ENCODE results near the gene KIF3C. TPM values are rescaled to one million over a fixed set of nuclear protein-coding genes. Genes with fewer than 3 reads are reported as not detected.

The KIF3C gene
- total RNA-seq, 1 experiment from 2014 or later = 41.4 TPM

- no peak overlapping the region for H4K8ac ChIP-seq (replicated peaks; ENCODE audit: insufficient read length, low read depth, low read length)
These were observed 61.4 kb downstream of the KIF3C start for GRCh38 chr2:25920786-25921415.

More at GRCh38 chr2:25920786-25921415, 61.4 kb downstream of the KIF3C start:
- Histone ChIP-seq H2BK5ac (ENCODE audit: insufficient read length, low read length) (no peak overlapping the region), H3K4me2 (ENCODE audit: insufficient read depth, insufficient read length, low read length) (no peak overlapping the region), H3K9ac (ENCODE audit: extremely low read depth, insufficient read length, low read length) (no peak overlapping the region), H3K56ac (ENCODE audit: insufficient read length, low read depth, low read length) (no peak overlapping the region), H3K9me3 (ENCODE audit: control insufficient read depth, low read depth, low read length) (no peaks in the 10 kb centered on the region), H2AK5ac (ENCODE audit: insufficient read length, low read length) (no peak overlapping the region), H4K20me1 (ENCODE audit: control insufficient read depth, insufficient read depth, insufficient read length) (no peaks in the 10 kb centered on the region), H3K79me2 (ENCODE audit: insufficient read depth, low read length) (no peaks in the 10 kb centered on the region), H3K4me1 (ENCODE audit: insufficient read depth, low read length) (no peaks in the 10 kb centered on the region), H4K91ac (ENCODE audit: insufficient read length, low read depth, low read length) (no peak overlapping the region), H2BK15ac (ENCODE audit: low read depth, low read length) (no peak overlapping the region), H3K27ac (ENCODE audit: insufficient read length, low read depth, low read length) (no peak overlapping the region), H3T11ph (ENCODE audit: low read length) (no peak overlapping the region), H3K14ac (ENCODE audit: insufficient read depth, low read length) (no peak overlapping the region), H3K4ac (ENCODE audit: low read depth, low read length) (no peak overlapping the region), H3K23me2 (ENCODE audit: insufficient read length, low read depth, low read length, poor library complexity, severe bottlenecking) (no peaks in the 10 kb centered on the region), H3K79me1 (ENCODE audit: insufficient read depth, low read depth, low read length, poor library complexity, severe bottlenecking) (no peaks in the 10 kb centered on the region), H2BK12ac (ENCODE audit: insufficient read length, low read depth, low read length) (no peak overlapping the region), H3K18ac (ENCODE audit: insufficient read length, low read depth, low read length) (no peak overlapping the region), H4K5ac (ENCODE audit: insufficient read length, low read depth, low read length) (no peak overlapping the region), H2BK120ac (ENCODE audit: low read depth, low read length, poor library complexity, severe bottlenecking) (no peak overlapping the region), H3K23ac (ENCODE audit: insufficient read length, low read depth, low read length) (no peak overlapping the region), H2AFZ (ENCODE audit: low read length) (no peak overlapping the region), H3K27me3 (ENCODE audit: insufficient read depth, low read length) (no peaks in the 10 kb centered on the region), H2BK20ac (ENCODE audit: low read depth, low read length, poor library complexity, severe bottlenecking) (no peak overlapping the region)
- Mint-ChIP-seq H3K9me3 (no peaks in the 10 kb centered on the region), H3K27ac (no peak overlapping the region), H3K4me3 (no peak overlapping the region), H3K4me1 (peaks cover 6 to 9% of the 10 kb centered on the region in 2 experiments), H3K27me3 (ENCODE audit: low read depth) (no peaks in the 10 kb centered on the region), H3K36me3 (ENCODE audit: insufficient read depth in 1 of 3, low read depth in 3 of 3) (no peaks in the 10 kb centered on the region; a peak in 1 of 7 replicates)
- DNase-seq = peak; percentile 54
- WGBS (ENCODE audit: extremely low coverage, insufficient read length, low lambda C conversion rate) = no CpG with 5 or more reads among the region's 12 CpGs
- no peak for TF ChIP-seq CTCF (conservative IDR thresholded peaks at IDR 0.05)
